Measurements from ENCODE around the gene PHACTR3.
A peak's percentile ranks its signal among the peaks of the same experiment; 100 is the strongest.

Gene PHACTR3

DNA sequence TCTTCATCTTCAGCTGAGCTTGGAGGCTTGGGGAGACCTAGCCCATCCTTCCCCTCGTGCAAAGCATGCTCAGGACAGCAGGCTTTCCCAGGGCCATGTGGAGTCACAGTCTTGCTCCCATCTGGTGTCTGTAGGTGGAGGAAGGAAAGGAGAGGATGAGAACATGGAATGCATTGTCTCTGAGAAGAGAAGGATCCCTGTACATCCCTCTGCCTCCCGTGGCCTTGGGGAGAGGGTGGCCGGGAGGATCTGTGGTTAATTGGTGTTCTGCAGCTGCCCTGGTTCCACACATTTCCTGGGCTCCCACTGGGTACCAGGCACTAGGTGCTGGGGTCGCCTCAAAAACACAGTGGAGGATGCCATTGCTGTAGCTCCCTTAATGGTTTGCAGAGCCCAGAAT, 134.5 kb downstream of the PHACTR3 start:
- no peak for DNase-seq

DNA sequence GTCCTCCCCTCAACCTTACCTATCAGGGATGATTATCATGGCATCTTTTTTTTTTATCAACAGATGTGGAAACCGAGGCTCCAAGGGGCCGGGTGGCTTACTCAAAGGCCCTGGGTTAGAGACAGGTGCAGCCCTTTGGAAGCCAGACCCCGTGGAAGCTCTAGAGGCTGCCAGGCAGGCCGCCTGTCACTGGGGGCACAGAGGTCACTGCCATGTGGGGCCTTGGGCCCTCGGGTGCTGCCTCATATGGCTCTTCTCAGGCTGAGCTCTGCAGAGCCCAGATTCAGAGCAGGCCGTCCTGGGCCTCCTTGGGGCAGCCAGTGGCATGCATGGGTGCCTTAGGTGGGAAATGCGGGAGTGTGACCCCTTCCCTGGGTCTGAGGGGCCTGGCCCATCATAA, 136.3 kb downstream of the PHACTR3 start:
- DNase-seq: no peak

DNA sequence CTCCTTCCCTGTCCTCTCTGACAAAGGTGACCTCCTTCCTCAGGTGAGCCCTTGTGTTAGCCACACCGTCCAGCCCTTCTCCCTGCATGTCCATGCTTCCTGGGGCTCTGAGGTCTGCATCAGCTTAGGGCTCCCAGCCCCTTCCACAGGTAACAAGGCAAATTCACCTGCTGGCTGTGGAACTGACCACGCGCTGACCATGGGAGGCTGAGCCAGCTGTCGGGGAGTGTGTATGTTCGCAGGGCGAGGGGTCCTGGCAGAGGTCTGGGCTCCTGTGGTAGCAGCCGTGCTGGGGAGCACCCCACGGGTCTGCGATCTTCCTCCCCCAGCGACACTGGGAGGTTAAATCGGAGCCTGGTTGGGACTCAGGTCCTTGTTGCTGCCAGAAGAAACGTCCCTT, 136.7 kb downstream of the PHACTR3 start:
- DNase-seq: no peak

DNA sequence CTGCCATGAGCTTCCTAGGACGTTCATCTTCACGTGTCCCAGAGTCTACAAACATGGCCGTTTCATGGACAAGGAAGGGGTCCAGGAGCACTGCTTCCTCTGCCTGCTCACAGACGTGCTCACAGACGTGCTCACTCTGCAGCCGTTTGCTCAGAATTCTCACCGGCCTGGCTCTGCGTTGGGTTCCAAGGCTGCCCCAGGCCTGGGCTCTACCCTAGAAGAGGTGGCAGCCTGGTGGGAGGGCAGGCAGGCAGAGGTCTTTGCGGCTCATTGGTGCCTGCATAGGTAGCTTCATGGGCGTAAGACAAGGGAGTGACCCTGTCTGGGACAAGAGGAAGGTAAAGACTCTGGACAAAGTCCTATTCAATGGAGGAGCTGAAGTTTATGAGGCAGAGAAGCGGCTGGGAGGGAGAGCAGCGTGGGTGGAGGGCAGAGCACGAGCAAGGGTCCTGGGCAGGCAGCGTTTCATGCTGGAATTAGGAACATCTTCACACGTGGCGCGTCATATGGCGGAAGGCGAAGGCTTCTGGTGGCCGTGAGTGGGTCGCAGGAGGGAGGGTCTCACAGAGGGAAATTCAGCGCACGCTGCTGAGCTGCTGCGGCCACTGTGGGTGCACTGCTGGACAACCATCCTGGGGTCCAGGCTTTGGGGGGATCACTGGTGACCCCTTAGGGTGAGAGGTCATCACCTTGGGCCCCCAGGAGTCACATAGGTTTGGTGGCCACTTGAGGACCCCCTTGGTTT, 138.2 kb downstream of the PHACTR3 start:
- no peak for DNase-seq

DNA sequence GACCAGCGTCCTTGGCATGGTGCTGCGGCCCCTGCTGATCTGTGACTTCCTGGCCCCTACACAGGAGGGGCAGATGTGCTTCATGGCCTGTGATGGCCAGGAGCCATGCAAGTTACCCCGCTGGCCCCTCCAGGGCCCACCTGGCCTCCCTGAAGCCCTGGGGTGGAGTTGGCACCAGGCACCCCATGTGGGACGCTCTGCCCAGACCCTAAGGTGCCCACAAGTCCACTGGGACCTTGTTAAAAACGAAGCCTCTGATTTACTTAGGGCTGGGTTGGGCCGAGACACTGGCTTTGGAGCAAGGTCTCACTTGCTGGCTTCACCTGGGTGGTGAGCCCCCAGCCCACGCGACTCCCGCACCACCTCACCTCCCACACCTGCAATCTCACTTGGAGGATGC, 139.0 kb downstream of the PHACTR3 start:
- no peak for DNase-seq

DNA sequence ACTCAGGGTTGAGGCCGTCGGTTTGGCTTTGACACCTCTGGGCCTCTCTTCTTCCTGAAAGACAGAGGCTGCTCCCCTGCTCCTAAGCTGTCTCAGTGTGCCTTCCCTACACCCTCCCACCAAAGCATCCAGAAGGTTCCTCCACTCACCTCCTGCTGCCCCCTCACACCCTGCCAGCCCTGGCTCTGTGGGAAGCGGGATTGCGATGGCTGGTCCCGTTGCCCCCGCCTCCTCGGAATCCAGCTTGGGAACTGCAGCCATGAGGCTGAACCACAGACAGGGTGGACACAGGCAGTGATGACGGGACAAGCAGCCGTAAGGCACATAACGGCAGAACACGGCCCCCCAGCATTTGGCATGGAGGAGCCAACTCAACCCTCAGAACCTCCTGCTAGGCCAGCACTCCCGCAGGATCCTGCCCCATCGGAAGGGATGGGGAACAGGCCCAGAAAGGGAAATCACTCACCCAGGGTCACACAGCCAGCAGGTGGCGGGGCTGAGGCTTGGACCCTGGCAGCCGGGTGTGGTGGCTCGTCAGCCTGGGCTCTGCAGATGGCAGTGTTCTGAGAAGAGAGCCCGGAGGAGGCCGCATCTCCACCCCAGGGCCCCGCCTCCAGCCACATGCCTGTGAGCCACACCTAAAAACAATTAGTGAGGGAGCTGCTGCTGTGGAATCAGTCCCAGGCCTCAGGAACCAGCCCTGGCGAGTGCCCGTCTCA, 139.6 kb downstream of the PHACTR3 start:
- DNase-seq: peak; percentile 6

DNA sequence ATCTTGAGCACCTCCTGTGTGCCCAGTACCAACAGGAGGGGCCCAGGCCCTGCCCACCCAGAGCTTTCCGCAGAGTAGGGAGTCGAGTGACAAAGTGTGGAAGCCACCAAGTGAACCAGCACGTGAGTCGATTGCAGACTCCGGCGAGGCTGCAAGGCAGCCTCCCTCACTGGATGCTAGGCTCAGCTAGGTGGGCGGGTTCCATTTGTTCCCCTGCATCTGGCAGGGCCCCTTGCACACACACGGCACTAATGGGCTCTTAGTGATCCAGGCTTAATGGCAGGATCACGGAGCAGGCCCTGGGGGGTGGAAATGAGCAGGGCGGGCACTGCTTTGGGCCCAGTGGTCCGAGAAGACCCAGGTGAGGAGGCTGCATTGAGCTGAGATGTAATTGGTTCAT, 140.4 kb downstream of the PHACTR3 start:
- no peak for DNase-seq

DNA sequence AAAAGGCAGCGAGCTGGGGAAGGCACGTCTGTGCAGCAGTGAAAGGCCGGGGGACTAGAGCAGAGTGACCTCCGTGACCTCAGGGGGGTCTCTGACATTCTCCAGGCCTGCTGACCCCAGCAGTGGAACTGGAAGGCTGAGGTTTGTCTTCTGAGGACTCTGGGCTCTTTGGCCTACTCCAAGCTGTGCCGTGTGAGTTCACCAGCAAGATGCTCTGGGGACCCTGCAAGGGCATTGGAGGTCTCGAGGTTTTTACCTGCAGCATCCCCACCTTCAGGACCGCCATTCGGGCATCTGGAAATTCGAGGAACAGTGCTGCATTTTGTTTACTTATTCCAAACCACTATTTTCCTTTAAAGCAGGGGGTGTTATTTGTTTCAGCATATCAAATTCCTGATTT, 140.9 kb downstream of the PHACTR3 start:
- DNase-seq: no peak

DNA sequence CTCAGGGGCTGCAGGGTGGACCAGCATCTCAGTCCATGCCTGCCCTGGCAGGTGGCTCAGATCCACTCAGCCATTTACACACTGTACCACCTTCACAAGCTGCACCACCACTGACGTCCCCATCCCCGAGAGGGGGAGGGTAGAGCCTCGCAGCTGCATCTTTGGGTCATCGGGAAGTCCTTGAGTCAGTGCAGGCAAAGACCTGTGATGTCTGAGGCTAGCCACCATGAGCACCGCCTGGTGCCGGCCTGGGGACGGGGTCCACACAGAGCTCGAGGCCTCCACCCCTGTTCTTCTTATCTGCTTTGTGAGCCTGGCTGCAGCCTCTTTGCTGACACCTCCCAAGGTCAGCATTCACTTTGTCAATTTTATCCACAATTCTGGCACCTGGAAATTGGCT, 141.4 kb downstream of the PHACTR3 start:
- no peak for DNase-seq

DNA sequence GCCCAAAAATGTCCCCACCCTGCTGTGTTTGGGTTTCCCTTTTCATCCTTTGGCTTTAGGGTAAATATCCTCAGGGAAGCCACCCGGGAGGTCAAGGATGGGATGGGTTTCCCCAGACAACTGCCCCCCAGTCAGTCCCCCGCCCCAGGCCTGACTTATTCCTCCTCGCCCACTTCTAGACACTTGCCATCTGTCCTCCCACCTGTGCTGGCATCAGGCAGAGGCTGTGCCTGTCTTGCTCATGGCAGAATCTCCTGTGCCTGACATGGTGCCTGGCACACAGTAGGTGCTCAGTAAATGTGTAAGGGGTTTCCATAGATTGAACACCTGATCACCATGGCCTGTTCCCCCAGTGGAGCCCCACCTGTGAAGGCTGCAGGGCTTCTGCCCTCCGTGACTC, 141.8 kb downstream of the PHACTR3 start:
- no peak for DNase-seq

DNA sequence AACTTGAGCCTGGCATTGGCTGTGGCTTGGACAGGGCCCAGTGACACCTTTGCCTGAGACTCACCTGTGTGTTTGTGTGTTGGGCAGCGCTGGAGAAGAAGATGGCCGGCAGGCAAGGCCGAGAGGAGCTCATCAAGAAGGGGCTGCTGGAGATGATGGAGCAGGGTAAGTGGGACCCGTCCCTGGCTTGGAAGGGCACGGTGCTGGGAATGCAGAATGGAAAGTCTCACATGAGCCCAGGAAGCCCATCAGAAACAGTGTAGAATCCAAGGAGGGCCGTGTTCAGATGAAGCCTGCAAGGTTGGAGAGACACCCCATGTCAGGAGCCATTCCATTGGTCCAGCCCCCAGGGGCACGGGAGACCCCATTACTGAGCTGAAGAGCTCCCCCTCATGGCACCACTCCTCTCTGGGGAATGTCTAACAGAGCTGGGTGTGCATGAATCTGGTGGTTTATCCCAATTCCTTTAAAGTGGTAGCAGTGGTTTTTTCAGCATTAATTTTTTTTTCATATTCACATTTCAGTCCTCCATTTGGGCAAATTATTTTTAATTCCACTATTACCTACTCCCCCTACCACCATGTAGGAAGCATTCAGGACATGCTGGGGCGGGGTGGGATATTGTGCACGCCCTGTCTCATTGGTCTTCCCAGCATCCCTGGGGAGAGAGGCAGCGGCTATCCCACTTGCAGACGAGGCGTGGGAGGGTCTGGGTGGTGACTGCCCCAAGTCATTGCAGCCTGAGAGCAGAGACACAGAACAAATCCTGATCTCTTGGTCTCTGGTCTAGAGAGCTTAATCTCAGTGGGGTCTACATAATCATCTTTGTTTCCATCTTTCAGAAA, 143.6 kb downstream of the PHACTR3 start:
- DNase-seq: no peak

DNA sequence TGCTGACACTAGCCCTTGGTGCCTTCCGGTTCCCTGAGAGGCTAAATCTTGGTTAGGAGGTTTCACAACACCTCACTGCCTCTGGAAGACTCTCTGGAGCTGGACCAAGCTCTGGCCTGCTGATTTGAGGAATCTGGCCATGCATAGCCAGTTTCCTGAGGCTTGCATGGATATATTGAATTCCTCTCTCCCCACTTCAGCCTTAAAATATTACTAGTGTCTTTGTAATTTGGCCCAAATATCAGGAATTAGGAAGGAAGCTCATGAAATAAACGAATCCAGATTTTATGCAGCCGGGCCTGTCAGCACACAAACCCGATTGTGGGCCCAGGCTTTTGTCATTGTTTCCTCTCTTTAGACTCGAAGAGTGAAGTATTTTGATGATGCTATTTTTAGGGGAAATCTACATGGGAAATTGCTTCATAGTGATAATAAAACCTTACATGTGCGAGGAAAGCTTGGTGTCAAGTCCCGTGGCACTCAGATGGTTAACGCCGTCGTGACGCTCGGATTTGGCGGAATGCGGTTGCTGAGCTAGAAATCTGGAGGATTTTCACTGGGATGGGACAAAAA, 144.4 kb downstream of the PHACTR3 start:
- no peak for DNase-seq

DNA sequence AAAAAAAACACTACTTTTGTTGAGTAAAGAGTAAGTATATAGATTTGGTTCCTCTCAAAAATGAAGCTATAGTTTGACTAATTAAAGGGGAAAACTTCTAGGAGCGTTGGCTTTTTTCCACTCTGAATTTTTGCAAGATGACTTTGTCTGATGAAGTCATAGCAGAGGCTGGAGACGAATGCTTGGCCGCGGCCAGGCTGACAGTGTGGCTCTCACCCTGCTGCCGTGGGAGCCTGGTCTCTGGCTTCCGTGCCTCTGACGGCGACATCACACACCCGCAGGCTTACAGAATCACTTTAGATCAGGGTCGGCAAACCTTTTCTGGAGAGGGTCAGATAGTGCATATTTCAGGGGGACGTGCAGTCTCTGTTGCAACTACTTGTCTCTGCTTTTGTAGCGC, 145.0 kb downstream of the PHACTR3 start:
- DNase-seq: no peak

DNA sequence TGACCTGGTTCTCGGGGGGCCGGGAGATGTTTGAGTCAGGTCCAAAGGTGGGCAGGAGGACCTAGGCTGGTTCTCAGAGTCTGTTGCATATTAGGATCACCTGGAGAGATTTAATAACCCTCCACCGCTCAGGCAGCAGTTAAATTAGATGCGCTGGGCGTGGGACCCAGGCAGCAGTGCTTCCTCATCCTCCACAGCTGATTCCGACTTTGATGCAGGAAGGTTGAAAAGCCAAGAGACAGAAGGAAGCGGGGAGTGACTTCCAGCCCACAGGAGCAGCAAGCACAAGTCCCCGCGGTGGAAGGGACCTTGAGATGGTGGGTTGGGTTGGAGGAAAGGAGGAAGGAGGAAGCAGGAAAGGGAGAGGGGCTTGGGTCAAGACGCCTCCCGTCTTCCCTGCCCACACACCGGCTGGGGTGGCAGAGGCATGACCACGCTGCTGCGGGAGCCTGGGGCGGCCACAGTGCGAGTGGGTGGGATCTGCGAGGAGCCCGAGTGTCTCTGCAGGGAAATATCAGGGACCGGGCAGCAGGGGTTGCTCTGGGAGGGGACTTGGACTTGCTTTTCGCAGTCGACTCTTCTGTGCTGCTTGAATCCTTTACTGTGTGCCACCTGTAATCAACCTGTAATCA, 146.0 kb downstream of the PHACTR3 start:
- no peak for DNase-seq

DNA sequence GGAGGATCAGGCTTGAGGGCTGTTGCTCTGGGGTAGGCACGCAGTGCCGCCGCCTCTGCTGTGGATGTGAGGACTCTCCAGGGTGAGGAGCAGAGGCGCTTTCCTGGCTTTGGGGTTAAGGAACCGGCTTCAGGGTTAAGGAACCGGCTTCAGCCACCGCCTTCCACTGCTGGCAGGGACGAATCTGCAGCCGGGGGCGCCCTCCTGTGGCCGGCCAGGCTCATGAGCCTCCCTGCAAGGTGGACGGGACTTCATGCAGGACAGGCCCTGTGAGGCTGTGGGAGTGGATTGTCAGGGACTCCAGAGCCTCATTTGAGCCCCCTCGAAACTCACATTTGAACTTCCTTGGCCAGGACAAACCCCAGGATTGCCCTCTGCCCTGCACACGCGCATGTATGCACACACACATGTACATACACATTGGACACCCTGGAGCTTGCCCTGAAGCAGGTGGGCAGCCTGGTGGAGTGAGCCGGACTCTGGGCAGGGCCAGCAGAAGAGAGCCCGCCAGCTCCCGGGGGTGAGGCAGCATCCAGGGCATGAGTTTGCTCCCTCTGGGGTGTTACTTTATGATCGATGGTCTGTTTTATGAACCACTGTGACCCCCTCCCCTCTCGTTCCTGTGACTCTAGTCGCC, 146.9 kb downstream of the PHACTR3 start:
- peak; percentile 45 for DNase-seq

DNA sequence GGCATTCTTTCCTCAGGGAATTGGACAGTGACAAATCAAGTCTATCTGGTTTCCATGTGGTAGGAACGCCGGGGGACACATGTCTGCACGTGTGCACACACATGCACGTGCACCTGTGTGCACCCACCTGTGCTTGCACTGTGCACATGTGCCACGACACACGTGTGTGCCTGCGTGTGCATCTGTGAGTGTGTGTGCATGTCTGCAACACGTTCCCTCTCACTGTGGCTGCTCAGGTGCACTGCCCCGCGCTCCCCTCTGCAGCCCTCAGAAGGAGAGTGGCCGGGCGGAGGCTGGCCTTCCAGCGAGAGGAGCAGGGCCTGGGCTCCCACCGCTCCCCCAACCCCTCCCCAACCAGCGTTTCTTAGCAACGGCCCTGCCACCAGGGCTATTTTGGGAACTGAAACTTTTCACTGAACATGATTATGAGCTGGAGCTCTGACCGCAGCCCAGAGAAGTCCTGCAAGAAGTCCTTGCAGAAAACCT, 147.8 kb downstream of the PHACTR3 start:
- DNase-seq: no peak

DNA sequence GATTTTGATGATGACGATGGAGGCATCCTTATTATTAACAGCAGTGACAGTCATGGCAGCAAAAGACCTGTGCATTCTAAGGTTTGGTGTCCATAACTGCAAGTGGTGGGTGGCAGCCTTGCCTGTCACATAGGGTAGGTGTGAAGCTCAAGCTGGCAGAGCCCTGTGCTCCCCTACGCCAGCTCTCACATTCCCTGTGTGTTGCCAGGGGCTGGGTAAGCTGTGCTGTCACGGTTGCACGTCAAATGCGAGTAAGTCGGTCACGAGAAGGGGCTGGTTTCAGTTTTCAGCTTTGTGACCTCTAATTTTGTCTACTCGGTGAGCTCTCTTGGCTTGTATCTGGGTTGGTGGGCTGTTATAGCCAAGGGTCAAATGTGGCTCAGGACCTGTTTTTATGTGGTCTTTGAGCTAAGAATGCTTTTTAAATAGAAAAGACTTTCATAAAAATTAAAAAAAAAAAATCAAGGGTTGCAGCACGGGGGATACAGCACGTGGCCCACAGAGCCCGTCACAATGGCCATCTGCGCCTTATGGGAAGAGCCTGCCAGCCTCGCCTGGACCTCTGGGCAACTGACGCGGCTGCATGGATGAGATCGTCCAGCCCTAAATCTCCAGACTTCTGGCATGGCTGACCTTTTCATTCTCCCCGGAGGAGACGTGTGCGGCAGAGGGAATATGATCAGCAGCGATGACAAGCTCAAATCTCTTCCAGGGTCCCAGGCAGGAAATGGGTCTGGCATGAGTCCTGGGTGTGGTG, 148.5 kb downstream of the PHACTR3 start:
- no peak for DNase-seq

DNA sequence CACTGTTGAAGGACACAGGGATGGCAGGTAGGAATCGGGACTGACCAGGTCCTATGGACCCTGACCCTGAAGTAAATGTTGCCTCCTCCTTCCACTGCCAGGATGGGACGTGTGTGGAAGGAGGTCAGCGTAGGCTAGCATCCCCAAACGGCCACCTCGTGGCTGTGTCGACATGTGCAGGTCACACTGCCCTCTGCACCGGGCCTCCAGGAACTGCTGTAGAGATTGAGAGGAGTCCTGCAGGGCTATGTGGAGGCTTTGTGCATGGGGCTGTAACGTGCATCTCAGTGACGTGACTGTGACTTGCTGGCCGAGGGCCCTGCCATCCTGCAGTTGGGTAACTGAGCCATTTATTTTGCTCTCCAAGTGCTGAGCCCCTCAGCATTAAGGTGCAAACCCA, 149.5 kb downstream of the PHACTR3 start:
- no peak for DNase-seq

DNA sequence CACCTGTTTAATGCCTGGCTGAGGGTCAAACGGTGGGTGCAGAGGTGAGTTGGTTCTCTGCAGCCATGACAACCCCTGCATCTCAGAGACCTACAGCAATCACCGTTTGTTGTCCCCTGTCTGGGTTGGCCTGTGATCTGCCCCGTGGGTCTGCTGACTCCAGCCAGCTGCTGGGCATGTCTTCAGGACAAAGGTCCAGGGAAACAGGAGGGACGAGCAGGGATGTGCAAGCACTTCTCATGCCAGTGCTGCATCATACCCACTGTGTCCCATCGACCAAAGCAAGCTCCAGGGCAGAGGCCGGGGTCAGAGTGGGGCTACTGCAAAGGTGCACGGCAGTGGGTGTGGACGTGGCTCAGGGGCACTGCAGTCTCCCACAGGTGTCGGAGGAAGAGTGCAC, 150.2 kb downstream of the PHACTR3 start:
- DNase-seq: no peak

DNA sequence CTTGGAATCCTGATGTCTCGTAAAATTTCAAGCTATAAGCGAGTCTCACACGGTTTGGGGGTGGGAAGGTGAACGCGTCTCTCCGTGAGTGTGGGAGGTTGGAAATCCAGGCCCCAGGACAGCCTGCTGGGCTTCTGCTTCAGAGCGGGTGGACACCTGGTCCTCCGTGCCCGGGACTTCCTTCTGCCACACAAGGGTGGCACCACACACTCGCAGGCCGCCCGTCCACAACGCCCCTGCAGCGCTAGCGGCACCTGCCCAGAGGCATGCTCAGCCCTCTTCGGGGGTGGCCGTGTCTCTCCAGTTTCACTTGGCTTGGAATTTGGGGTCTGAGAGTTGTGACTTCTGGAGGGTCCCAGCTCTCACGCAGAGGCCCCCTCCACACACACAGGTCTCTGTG, 151.9 kb downstream of the PHACTR3 start:
- no peak for DNase-seq

DNA sequence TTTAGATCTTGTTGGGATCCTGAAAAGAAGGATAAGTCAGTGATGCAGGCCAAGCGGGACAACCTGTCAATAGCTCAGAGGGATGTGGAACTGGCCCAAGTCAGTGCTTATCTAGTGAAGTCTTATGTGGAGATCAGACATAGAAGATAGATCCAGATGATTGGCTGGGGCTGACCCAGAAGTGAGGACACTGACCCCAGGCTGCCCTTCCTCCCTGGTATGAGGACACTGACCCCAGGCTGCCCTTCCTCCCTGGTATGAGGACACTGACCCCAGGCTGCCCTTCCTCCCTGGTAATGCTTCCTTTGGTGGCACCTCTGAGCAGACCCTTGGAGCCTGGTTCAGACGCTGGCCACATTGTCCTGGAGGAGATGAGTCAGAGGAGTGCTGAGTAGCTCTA, 159.7 kb downstream of the PHACTR3 start:
- no peak for DNase-seq

All from NCI-H146 (cell line).